HG02938 (cell line): ENCODE data around the gene MYL5.
"Not testable (repeated sequence)": the region's sequence is repeated elsewhere in the genome, so short reads cannot be mapped to it uniquely, and the experiment has no call there.

Source experiments
- ATAC-seq: cut with Tn5 transposase; IDR thresholded peaks from one replicate; pipeline ENCODE4 v1.9.1; 2021; ENCODE audit warnings: mild to moderate bottlenecking, moderate library complexity; ENCODE audit not compliant: unreplicated experiment

Gene MYL5

DNA sequence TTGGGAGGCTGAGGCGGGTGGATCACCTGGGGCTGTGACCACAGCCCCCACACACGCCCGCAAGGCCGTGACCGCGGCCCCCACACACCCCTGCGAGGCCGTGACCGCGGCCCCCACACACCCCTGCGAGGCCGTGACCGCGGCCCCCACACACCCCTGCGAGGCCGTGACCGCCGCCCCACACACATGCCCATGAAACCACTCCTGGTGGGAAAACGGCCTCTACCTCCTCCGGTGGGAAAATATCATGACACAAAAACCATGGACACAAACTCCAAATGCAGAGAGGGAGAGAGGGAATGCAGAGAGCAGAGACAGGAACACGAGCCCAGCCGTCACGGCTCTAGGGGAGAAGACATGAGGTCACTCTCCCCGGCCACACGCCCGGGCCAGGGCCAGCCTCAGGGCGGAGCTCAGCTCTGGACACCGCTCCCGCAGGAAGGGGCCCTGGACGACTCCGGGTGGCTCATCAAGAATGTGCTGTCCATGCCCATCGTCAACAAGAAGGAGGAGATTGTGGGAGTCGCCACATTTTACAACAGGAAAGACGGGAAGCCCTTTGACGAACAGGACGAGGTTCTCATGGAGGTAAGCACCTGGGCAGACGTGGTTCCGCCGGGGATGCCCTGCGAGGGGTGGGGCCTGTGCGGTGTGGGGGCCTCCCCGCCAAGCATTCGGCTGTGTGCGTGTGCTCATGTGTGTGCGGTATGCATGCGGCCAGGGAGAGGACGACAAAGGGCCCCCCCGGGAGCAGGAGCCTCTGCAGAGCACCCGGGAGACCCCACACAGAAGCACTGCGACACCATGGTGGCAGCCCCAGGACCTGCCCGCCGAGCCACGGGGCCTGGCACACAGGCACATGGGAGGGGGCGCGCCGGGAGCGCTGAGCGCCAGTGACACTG, 17.7 kb upstream of the MYL5 start:
- no peak for ATAC-seq

DNA sequence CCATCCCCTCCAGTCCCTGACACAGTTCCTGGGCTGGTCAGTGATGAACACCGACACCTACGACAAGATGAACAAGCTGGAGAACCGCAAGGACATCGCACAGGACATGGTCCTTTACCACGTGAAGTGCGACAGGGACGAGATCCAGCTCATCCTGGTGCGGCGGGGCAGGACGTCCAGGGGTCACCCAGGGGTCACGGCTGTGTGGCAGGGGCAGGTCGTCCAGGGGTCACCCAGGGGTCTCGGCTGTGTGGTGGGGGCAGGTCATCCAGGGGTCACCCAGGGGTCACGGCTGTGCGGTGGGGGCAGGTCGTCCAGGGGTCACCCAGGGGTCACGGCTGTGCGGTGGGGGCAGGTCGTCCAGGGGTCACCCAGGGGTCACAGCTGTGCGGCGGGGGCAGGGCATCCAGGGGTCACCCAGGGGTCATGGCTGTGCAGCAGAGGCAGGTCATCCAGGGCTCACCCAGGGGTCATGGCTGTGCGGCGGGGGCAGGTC, 17.0 kb upstream of the MYL5 start:
- no peak for ATAC-seq

DNA sequence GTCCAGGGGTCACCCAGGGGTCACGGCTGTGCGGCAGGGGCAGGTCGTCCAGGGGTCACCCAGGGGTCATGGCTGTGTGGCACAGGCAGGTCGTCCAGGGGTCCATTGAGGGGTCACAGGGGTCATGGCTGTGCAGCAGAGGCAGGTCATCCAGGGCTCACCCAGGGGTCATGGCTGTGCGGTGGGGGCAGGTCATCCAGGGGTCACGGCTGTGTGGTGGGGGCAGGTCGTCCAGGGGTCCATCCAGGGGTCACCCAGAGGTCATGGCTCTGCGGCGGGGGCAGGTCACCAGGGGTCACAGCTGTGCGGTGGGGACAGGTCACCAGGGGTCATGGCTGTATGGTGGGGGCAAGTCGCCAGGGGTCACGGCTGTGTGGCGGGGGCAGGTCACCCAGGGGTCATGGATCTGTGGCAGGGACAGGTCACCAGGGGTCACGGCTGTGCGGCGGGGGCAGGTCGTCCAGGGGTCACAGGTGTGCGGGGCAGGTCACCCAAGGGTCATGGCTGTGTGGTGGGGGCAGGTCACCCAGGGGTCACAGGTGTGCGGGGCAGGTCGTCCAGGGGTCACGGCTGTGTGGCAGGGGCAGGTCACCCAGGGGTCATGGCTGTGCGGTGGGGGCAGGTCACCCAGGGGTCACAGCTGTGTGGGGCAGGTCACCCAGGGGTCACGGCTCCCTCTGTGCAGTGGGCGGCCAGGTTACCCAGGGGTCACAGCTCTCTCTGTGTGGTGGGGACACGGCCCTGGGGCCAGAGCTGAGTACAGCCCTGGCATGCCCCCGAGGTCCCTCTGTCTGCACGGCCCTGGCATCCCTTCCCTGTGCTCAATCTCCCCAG, 16.3 kb upstream of the MYL5 start:
- ATAC-seq: no peak

DNA sequence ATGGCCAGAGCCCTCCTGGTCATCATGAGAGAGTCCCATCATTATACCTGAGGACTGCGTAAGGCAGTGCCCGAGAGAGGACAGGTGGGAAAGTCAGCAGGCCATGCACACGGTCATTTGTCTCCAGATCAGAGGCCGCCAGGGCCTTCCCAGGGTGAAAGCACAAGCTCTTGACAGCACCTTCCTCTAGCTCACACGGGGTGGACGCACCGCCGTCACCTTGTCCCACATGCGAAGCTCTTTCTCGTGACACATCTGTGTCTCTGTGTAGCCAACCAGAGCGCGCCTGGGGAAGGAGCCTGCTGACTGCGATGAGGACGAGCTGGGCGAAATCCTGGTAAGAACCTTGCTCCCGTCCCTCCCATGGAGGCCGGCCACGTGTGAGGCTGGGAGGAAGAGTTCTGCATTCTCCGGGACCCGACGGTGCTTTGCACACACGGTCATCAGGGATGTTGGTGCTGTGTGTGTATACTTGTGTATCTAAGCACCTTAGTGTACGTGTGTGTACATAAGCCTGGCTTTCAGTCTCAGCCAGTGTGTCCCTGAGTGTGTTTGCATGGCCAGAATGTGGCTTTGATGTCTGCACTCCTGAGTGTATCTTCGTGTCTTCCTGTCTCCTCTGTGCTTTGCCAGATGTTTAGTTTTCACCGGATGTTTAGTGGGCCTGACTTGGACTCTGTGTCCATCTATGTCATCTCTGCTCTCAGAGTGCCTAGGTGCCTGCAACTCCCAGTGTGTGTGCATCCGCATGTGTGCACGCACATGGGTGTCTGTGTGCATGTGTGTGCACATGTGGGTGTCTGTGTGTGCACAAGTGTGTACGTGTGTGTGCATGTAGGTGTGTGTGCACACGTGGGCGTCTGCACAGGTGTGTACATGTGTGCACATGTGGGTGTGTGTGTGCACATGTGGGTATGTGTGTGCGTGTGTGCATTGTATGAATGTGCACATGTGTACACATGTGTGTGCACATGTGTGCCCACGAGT, 15.4 kb upstream of the MYL5 start:
- no peak for ATAC-seq

DNA sequence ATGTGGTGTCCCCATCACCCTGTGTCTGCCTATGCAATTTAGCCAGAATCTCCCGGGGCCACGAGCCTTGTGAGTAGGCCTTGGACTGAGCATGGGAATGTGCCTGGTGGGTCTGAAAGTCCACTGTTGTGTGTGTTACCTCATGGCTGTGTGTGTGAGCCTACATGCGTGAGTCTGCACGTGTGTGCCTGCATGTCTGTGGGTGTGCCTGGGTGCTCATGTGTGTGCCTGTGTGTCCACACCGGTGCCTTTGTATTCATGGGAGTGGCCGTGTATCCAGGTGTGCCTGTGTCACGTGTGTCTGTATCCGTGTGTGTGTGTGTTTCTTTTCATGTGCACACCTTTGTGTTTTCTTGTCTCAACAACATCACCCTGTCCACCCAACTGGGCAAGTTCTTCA, 14.5 kb upstream of the MYL5 start:
- ATAC-seq: no peak

DNA sequence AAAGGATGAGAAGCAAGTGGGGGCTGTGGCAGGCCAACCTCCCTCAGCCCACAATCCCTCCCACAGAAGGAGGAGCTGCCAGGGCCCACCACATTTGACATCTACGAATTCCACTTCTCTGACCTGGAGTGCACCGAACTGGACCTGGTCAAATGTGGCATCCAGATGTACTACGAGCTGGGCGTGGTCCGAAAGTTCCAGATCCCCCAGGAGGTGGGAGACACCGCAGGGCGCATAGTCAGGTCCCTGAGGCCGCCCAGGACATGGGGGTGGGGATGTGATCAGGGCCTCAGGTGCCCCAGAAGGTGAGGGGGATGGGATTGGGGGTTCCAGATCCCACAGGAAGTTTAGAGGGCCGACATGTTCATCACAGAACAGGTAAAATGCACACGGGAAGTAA, 13.9 kb upstream of the MYL5 start:
- no peak for ATAC-seq

DNA sequence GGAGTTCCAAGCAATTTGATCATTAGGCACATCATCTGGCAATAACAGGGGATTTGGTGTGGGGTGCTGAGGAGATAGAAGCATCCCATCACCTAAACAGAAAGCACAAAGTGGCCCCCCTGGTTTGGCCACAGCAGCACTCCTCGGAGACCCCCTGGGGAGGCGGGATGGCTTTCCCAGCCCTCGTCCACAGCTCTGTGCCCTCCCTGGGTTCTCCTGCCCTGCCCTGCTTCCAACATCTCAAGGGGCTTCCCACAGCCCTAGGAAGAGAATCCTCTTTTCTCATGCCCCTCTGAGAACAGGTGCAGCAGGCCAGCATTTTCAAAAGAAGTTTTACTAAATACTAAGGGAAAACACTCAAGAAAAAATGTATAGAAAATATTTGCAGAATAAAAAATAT, 13.1 kb upstream of the MYL5 start:
- no peak for ATAC-seq

DNA sequence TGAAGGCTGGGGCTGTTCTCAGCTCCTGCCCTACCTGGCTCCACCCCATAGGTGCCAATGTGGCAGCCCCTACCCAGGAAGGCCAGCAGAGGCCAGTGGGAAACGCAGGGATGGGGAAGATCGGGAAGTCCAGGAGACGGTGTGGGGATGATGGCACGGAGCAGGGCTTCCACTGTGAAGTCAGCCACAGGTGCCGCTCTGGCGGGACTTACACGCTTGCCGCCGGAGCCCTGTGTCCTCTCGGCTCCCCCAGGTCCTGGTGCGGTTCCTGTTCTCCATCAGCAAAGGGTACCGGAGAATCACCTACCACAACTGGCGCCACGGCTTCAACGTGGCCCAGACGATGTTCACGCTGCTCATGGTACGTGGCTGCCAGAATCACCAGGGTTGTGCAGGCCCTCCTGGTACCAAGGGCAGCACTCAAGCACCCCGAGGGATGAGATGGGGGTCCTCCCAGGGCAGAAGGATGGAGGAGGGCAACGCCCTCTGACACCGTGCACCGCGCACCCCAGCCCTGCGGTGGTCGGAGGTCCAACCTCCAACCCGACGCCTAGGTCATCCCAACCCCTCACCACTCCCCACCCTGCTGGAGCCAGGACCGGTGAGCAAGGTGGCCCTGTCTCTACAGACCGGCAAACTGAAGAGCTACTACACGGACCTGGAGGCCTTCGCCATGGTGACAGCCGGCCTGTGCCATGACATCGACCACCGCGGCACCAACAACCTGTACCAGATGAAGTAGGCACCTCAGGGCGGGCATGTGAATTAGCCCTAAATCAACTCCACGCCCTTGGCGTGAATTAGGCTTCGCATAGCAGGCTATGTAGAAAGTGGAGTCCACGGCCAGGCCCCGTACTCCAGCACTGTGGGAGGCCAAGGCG, 12.2 kb upstream of the MYL5 start:
- ATAC-seq: no peak

DNA sequence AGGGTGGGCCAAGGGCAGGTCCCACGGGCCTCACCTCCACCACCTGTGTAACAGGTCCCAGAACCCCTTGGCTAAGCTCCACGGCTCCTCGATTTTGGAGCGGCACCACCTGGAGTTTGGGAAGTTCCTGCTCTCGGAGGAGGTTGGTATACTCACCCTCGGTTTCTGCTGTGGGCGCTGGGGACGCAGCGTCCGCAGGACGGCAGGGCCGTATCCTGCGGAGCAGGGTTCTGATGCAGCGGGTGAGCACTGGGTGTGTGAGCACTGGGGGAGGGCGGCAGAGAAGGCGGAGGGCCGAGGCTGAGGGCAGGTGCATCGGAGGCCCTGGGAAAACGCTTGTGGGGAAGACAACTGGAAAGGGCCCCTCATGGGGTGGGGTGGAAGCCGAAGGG, 11.3 kb upstream of the MYL5 start:
- no peak for ATAC-seq

DNA sequence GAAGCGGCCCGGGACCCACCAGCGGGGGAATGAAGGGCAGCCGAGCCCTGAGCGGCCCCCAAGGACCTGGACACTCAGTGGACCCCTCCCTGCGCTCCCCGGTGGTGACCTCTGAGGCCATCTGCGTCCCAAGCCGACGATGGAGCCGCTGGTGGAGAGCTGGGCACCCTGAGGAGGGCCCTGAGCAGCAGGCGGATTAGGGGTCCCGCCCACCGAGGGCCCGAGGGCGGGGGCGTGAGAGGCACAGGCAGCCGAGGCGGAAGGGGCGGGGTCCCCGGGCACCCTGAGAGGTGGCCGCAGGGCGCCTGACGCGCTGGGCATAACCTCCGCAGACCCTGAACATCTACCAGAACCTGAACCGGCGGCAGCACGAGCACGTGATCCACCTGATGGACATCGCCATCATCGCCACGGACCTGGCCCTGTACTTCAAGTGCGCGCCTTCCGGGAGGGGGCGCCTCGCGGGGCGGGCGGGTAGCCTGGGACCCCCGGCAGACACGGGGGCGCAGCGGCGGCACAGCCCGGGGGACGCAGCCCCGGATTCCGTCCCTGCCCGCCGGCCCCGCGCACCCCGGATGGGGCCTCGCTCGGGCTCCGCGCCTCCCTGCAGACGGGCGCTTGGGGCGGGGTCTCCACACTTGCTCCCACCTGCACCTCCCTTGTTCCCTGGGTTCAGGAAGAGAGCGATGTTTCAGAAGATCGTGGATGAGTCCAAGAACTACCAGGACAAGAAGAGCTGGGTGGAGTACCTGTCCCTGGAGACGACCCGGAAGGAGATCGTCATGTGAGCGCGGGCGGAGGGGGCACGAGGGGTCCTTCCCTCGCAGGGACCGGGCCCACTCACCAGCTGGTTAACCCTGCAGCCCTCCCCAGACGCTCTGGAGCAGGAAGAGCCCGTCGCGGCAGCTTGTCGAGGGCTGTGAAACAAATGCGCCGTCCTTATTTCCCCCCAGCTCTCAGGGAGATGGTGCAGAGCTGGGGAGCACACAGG, 10.6 kb upstream of the MYL5 start:
- peak; percentile 46 for ATAC-seq

DNA sequence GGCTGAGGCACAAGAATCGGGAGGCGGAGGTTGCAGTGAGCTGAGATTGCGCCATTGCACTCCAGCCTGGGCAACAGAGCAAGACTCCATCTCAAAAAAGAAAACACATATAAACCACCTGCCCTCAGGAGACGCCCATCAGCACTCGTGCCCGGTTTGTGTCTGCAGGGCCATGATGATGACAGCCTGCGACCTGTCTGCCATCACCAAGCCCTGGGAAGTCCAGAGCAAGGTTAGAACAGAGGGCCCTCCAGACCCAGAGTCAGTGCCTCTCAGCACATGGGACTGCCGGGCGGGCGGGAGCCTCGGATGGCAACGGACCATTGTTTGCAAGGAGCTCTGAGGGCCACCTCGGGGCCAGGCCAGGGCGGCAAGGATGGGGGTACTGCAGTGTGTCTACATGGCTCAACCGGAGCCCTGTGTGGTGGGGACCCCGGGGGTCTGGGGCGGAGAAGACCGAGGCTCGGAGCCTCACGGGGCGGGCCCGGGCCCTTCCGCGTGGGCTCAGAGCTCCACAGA, 9.6 kb upstream of the MYL5 start:
- ATAC-seq: no peak

DNA sequence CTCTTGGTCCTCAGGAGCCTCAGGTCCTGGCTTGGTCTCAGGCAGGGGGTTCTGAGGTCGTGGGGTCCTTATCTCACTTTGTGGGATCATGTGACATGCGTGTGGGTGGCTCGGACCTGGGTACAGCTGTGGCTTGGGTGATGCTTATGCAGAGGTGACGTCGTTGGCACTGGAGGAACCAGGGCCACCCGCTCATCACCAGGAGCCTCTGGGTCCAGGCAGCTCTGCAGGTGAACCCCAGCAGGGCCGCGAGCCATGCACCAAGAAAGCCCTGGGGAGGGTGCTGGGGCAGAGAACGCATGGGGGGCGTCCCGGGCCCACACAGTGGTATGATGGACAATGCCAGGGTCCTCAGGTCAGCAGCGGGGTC, 9.0 kb upstream of the MYL5 start:
- ATAC-seq: no peak

DNA sequence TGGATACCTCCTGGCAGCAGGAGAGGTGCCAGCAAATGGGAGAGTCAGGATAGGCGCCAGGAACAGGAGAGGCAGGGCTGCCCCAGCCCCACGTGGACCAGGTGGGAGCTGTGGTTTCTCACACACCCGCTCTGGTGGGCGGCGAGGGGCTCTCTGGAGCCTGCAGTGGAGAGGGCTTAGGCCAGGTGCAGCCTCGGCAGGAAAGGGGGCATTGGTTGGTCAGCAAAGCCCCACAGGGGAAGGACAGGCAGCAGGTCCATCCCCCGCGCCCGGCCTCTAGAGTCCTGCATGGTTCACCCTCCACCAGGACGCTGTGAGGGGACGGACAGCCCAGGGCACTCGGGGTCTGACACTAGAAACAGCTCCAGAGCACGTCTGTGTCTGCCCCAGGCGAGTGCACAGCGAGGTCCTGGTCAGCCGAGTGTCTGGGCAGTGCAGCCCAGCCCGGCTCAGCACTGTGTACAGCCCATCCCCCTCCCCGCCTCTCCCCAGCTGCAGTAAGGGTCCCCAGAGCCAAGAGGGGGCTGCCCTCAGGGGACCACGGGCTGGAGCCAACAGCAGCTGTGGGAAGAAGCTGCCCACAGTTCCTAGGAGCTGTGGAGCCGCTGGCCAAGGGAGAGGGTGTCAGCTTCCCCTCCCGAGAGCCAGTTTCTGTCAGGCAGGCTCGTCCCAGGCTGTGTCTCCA, 8.4 kb upstream of the MYL5 start:
- ATAC-seq: no peak

DNA sequence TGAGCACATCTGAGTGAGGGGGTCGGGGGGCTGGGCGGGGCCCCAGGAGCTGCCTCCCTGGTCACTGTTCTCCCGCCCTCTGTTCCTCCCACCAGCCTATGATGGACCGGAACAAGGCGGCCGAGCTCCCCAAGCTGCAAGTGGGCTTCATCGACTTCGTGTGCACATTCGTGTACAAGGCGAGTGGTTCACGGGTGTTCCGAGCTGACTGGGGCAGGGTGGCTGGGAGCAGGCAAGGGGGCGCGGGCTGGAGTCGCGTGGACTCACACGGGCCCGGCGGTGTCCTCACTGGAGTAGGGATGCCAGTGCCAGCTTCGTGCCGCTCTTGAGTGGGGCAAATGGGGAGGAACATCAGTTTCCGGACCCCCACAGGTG, 7.9 kb upstream of the MYL5 start:
- no peak for ATAC-seq

DNA sequence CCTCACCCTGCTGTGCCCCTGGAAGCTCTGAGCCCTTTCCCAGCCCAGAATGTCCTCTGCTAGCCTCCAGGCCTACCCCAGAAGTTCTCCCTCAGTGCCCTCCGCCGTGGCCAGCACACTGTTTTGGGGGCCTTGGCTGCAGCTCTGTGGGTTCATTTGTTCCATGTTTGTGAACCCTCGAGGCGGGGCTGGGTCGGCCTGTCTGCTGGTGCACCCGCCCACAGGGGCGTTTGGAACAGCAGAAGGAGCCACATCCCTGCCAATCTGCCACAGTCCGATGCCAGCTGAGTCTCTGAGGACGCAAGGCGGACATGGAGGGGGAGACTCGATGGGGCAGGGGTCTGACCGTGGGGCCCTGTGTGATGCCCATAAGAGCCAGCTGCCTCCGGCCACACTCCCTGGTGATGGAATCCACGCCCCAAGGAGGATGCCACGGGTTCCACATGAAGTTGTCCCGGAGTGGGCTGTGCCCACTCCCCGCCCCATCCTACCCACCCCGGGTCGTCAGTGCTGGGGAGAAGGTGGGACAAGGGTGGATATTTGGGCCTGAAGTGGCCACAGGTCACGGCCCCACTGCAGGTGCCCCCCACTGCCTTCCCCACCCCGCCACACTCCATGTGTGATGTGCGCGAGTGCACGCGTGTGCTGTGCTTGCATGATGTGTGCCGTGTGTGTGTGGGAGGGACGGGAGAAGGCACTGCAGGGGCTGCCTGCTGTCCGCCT, 7.4 kb upstream of the MYL5 start:
- ATAC-seq: no peak

DNA sequence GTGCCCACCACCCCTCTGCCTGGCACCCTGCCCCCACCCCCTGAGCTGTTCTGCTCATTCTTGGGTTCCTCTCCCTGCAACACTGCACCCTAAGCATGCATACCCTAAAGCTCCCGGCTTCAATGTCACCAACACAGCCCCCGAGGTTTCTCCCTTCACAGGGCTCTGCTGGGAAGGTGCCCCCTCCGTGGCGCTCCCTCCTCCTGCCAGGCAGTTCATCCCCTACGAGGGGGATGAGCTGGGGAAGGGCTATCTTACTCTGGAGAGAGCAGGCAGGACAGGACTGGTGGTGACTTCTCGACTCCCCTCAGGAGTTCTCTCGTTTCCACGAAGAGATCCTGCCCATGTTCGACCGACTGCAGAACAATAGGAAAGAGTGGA, 6.8 kb upstream of the MYL5 start:
- ATAC-seq: no peak

DNA sequence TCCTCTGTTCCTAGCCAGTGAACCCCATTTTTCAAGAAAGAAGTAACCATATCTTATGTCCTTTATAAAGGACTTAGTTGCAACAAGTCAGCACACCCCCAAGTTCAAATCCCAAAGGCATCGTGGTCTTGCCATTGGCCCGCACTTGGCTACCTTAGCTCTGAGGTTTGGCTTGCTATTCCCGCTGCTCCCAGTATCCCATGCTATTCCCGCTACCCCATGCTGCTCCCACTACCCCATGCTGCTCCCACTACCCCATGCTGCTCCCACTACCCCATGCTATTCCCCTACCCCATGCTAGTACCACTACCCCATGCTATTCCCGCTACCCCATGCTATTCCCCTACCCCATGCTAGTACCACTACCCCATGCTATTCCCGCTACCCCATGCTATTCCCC, 6.1 kb upstream of the MYL5 start:
- not testable (repeated sequence) for ATAC-seq
